Body of pancreas (tissue), 4 donors: Measurements from ENCODE around the gene PAK4. TPM values are rescaled to one million over a fixed set of nuclear protein-coding genes. Genes with fewer than 3 reads are reported as not detected.
A peak's percentile ranks its signal among the peaks of the same experiment; 100 is the strongest.

Source experiments
- ATAC-seq: fragments of 150-250 bp; one replicate; pipeline ENCODE4 v1.9.1; 2016
- DNase-seq, 4 donors: peaks; one replicate each; pipeline ENCODE4 v3.0.0-alpha.2; 2019
- H3K27ac ChIP-seq, 4 donors: fragments of 200-600 bp; sonication (generic); 1 replicate in 3 of 4; 2 replicates in 1 of 4; pipeline versions ENCODE4 v1.5.1 to v1.6.1; 2016 to 2019; ENCODE audit warnings: mild to moderate bottlenecking in 1 of 4, mixed read lengths in 1 of 4, moderate library complexity in 1 of 4
- H3K27me3 ChIP-seq, 2 donors: fragments of 200-600 bp; sonication (generic); one replicate each; pipeline ENCODE4 v1.6.0; 2016; ENCODE audit warnings: mild to moderate bottlenecking in 1 of 2
- H3K36me3 ChIP-seq, 2 donors: fragments of 200-600 bp; sonication (generic); replicated peaks in 1 of 2; 2 replicates each; pipeline ENCODE4 v1.5.1; 2016; ENCODE audit warnings: low read depth in 2 of 2; ENCODE audit not compliant: insufficient read depth in 1 of 2
- H3K4me1 ChIP-seq: fragments of 200-600 bp; sonication (generic); one replicate; pipeline ENCODE4 v1.6.0; 2016
- H3K4me3 ChIP-seq, 2 donors: fragments of 200-600 bp; sonication (generic); 1 replicate in 1 of 2; 2 replicates in 1 of 2; pipeline ENCODE4 v1.5.1; 2016 to 2019
- H3K9me3 ChIP-seq, 3 donors: fragments of 200-600 bp; sonication (generic); 1 replicate in 2 of 3; 2 replicates in 1 of 3; pipeline ENCODE4 v1.5.1; 2016
- CTCF ChIP-seq, 7 experiments: fragments of 450-650 bp in 4 of 7; fragments of 200-600 bp in 3 of 7; sonication (generic) in 3 of 7; IDR thresholded peaks; one replicate each; pipeline ENCODE4 v1.5.1; 2016 to 2019; ENCODE audit warnings: antibody characterized with exemption in 7 of 7
- POLR2A ChIP-seq, 3 donors: fragments of 450-650 bp; IDR thresholded peaks; one replicate each; pipeline ENCODE4 v1.6.1; 2016; ENCODE audit warnings: antibody characterized with exemption in 3 of 3, mild to moderate bottlenecking in 2 of 3
- WGBS, 2 donors: methylation state at CpG; one replicate each; pipeline ENCODE4 v1.1.5; 2017; 5-methylcytosine and 5-hydroxymethylcytosine counted together
- intact Hi-C: fragments of 100-400 bp; cut with DNase I; formaldehyde crosslinking; loops from one replicate; pipeline ENCODE4 v1.15.1; 2023
- total RNA-seq, 2 donors: library from RNA; depleted of rRNA; stranded (reverse); fragments of >200 nt; gene quantifications; one replicate each; pipeline ENCODE4 v1.1.0, GENCODE V29; 2016

PAK4 gene
- total RNA-seq, 2 donors from 2014 or later, result 18.9 to 40.2 TPM

GRCh38 chr19:39137131-39137530 lies 11.5 kb downstream of the PAK4 start:
- H3K27ac ChIP-seq, result peak overlapping the region in 2 of 4 donors; percentile 54 to 69
- H3K9me3 ChIP-seq, result no peaks in the 10 kb centered on the region
- no peak overlapping the region for H3K4me3 ChIP-seq
- intact Hi-C loops, result no loop called here
- peaks cover 85% of the 10 kb centered on the region for H3K4me1 ChIP-seq
- WGBS, 2 donors, result 55 to 64% methylated on average over 6 to 12 of the region's 12 CpGs
- no peak for ATAC-seq
- TF ChIP-seq CTCF (IDR thresholded peaks at IDR 0.05) (no peak), POLR2A (IDR thresholded peaks at IDR 0.05) (no peak)
- no peak for DNase-seq
- H3K36me3 ChIP-seq, result no peaks in the 10 kb centered on the region
- no peaks in the 10 kb centered on the region for H3K27me3 ChIP-seq

- no peaks in the 10 kb centered on the region for H3K36me3 ChIP-seq
- DNase-seq, result peak in 2 of 4 donors; percentile 31 to 36
- H3K9me3 ChIP-seq, result no peaks in the 10 kb centered on the region
- H3K4me3 ChIP-seq, result no peak overlapping the region
- H3K27me3 ChIP-seq, result no peaks in the 10 kb centered on the region
- H3K27ac ChIP-seq, result peak overlapping the region; percentile 28 to 76 (median 57)
- peaks cover 79% of the 10 kb centered on the region for H3K4me1 ChIP-seq
- intact Hi-C loops, result no loop called here
- TF ChIP-seq POLR2A (IDR thresholded peaks at IDR 0.05) (no peak), CTCF (IDR thresholded peaks at IDR 0.05) (no peak)
- peak; percentile 27 for ATAC-seq
- WGBS, 2 donors, result 56 to 74% methylated on average over 15 to 20 of the region's 20 CpGs
Observed at GRCh38 chr19:39138221-39139211, 12.9 kb downstream of the PAK4 start.

GRCh38 chr19:39139305-39139874 lies 13.8 kb downstream of the PAK4 start:
- 69 to 74% methylated on average over 8 of the region's 8 CpGs for WGBS, 2 donors
- ATAC-seq, result peak; percentile 28
- no peak overlapping the region for H3K4me3 ChIP-seq
- intact Hi-C loops, result no loop called here
- peak overlapping the region in 3 of 4 donors; percentile 45 to 76 (median 69) for H3K27ac ChIP-seq
- H3K9me3 ChIP-seq, result no peaks in the 10 kb centered on the region
- no peaks in the 10 kb centered on the region for H3K27me3 ChIP-seq
- peaks cover 79% of the 10 kb centered on the region for H3K4me1 ChIP-seq
- TF ChIP-seq POLR2A (IDR thresholded peaks at IDR 0.05), result no peak
- no peak for TF ChIP-seq CTCF (IDR thresholded peaks at IDR 0.05)
- peak in 2 of 4 donors; percentile 25 to 47 for DNase-seq
- H3K36me3 ChIP-seq, result no peaks in the 10 kb centered on the region

GRCh38 chr19:39139971-39140453 lies 14.4 kb downstream of the PAK4 start:
- Histone ChIP-seq H3K36me3 (no peaks in the 10 kb centered on the region), H3K27me3 (no peaks in the 10 kb centered on the region), H3K27ac (peak overlapping the region in 3 of 4 donors; percentile 45 to 76 (median 69)), H3K4me3 (no peak overlapping the region), H3K9me3 (no peaks in the 10 kb centered on the region), H3K4me1 (peaks cover 79% of the 10 kb centered on the region)
- intact Hi-C loops, result no loop called here
- no peak for TF ChIP-seq POLR2A (IDR thresholded peaks at IDR 0.05)
- no peak for TF ChIP-seq CTCF (IDR thresholded peaks at IDR 0.05)
- ATAC-seq (no peak), DNase-seq (no peak)
- 30 to 47% methylated on average over 7 of the region's 7 CpGs for WGBS, 2 donors
